HG03060 (cell line): ENCODE data around the gene S100A13.
"Not testable (repeated sequence)": the region's sequence is repeated elsewhere in the genome, so short reads cannot be mapped to it uniquely, and the experiment has no call there.

ENCODE experiments used
- ATAC-seq: cut with Tn5 transposase; IDR thresholded peaks from one replicate; pipeline ENCODE4 v1.9.1; 2021; ENCODE audit warnings: low read depth, moderate number of reproducible peaks; ENCODE audit not compliant: unreplicated experiment

The S100A13 gene

GRCh38 chr1:153575497-153575896, 51.8 kb downstream of the S100A13 start:
- ATAC-seq, result not testable (repeated sequence)

GRCh38 chr1:153575081-153575491, 52.2 kb downstream of the S100A13 start:
- not testable (repeated sequence) for ATAC-seq

- ATAC-seq, result no peak
Observed at GRCh38 chr1:153573351-153573750, 54.0 kb downstream of the S100A13 start.

GRCh38 chr1:153572569-153573015, 54.7 kb downstream of the S100A13 start:
- no peak for ATAC-seq

GRCh38 chr1:153571706-153572105, 55.6 kb downstream of the S100A13 start:
- no peak for ATAC-seq

- ATAC-seq, result no peak
Observed at GRCh38 chr1:153570874-153571273, 56.4 kb downstream of the S100A13 start.

GRCh38 chr1:153569465-153569864, 57.8 kb downstream of the S100A13 start:
- ATAC-seq, result no peak
